ENCODE measurements around the gene THY1.

The THY1 gene

DNA sequence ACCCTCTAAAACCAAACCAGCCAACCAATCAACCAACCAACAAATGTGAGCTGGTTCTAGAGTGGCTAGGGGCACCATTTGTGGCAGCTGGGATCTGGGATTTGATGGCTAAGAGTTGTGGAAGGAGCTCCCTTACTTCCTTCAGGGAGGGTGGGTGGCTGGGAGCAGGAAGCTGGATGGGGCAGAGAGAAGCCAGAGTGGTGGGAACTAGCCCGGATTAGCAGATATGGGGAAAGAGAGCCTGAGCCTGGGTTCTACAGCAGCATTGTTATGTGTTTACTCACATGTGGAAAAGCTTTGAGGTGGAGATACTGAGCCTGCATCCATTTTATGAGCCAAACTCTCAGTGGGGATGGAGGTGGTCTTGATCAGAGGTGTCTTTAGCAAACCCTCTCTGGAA lies 30.9 kb upstream of the THY1 start:
- CTCF ChIA-PET: interaction anchor here (0.7 to 1.8 kb wide), 3 partner anchors 17 to 98 kb away, joined by 3 to 9 read pairs (median 4); no protein-coding TSS in a partner anchor
- POLR2A ChIA-PET: no interaction called here
- H3K4me3 ChIP-seq (ENCODE audit: low read depth, low read length): no peak overlapping the region
- TF ChIP-seq CTCF (IDR thresholded peaks at IDR 0.05; ENCODE audit: insufficient read depth, low read length, missing control alignments): no peak
- no peak for DNase-seq (ENCODE audit: low read depth, low spot score)

- ChIA-PET POLR2A (no interaction called here), CTCF (no interaction called here)
- DNase-seq (ENCODE audit: low read depth, low spot score): no peak
- H3K4me3 ChIP-seq (ENCODE audit: low read depth, low read length): no peak overlapping the region
- TF ChIP-seq CTCF (IDR thresholded peaks at IDR 0.05; ENCODE audit: insufficient read depth, low read length, missing control alignments): no peak
These were observed 27.8 kb upstream of the THY1 start for GRCh38 chr11:119450590-119451326.

- TF ChIP-seq CTCF (IDR thresholded peaks at IDR 0.05; ENCODE audit: insufficient read depth, low read length, missing control alignments): no peak
- CTCF ChIA-PET: no interaction called here
- POLR2A ChIA-PET: no interaction called here
- no peak for DNase-seq (ENCODE audit: low read depth, low spot score)
- H3K4me3 ChIP-seq (ENCODE audit: low read depth, low read length): no peak overlapping the region
These were observed 26.5 kb upstream of the THY1 start for GRCh38 chr11:119449498-119449897.

- no peak overlapping the region for H3K4me3 ChIP-seq (ENCODE audit: low read depth, low read length)
- ChIA-PET POLR2A (interaction anchor here (0.6 kb wide), 1 partner anchor 26 kb away, joined by 5 read pairs; no protein-coding TSS in a partner anchor), CTCF (interaction anchor here (0.7 to 1.4 kb wide), 4 partner anchors 9 to 67 kb away, joined by 3 to 4 read pairs (median 3); partner anchors contain the start of gene USP2)
- DNase-seq (ENCODE audit: low read depth, low spot score): no peak
- TF ChIP-seq CTCF (IDR thresholded peaks at IDR 0.05; ENCODE audit: insufficient read depth, low read length, missing control alignments): no peak
These were observed 25.4 kb upstream of the THY1 start for GRCh38 chr11:119448380-119448779.

DNA sequence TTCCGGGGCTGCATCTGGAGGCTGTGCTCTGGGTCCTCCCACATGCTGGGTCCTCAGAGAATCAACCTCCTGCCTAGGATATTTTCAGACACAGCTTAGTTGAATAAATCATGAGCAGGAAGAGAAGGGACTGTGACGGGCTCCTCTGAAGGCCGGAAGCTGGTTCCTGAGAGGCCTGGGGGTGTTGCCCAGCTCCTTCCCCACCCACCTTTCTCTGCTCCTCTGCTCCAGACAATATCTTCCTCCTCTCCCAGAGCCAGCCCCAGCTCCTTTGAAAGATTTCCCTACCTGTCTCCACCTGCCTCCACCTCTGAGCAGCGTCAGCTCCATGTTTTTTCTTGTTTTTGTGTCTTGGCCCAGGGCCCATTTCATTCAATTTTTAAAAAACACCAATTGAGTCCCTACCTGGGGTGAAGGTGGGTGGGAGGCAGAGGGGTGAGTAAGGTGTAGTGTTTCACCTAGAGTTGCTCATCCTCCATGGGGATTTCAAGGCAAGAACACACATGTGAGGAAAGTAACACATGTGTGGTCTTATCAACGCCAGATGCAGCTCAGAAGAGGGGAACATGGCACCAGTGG lies 24.8 kb upstream of the THY1 start:
- no peak for DNase-seq (ENCODE audit: low read depth, low spot score)
- no peak for TF ChIP-seq CTCF (IDR thresholded peaks at IDR 0.05; ENCODE audit: insufficient read depth, low read length, missing control alignments)
- ChIA-PET POLR2A (interaction anchor here (0.6 kb wide), 1 partner anchor 15 kb away, joined by 3 read pairs; no protein-coding TSS in a partner anchor), CTCF (interaction anchor here (0.6 to 1.4 kb wide), 6 partner anchors 9 to 110 kb away, joined by 3 to 4 read pairs (median 3); partner anchors contain the start of gene USP2)
- H3K4me3 ChIP-seq (ENCODE audit: low read depth, low read length): no peak overlapping the region
